Measurements from ENCODE around the gene B4GALNT2. TPM values are rescaled to one million over a fixed set of nuclear protein-coding genes. Genes with fewer than 3 reads are reported as not detected.
A peak's percentile ranks its signal among the peaks of the same experiment; 100 is the strongest.
"Not testable (repeated sequence)": the region's sequence is repeated elsewhere in the genome, so short reads cannot be mapped to it uniquely, and the experiment has no call there.

Gene B4GALNT2
- total RNA-seq, 1 donor from 2014 or later: not detected

DNA sequence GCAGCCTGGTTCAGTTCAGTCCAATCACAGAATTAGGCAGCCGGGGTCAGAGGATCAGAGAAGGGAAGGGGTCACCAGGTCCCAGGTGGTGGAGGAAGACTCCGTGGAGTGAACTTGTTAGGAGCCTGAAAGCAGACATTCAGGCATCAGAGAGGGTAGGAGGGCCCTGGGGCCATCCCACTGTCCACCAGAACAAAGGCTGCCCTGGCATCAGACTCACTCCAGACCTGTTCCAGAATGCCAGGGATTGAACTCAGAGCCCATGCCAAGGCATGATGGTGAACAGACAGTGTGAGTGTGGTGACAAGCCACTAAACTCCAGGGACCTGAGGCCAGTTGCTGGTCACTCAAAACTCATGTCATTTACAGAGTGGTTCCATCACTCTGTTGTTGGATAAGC is 37.6 kb downstream of the B4GALNT2 start:
- Mint-ChIP-seq H3K27me3 (ENCODE audit: low read depth) (peaks cover 91% of the 10 kb centered on the region), H3K36me3 (ENCODE audit: low read depth) (peaks cover 1% of the 10 kb centered on the region), H3K27ac (ENCODE audit: unreplicated experiment) (no peak overlapping the region), H3K9me3 (peaks cover 2% of the 10 kb centered on the region), H3K4me1 (no peaks in the 10 kb centered on the region), H3K4me3 (no peak overlapping the region)
- DNase-seq (ENCODE audit: low read depth, low spot score): no peak
- no peak for TF ChIP-seq CTCF (conservative IDR thresholded peaks at IDR 0.05)

DNA sequence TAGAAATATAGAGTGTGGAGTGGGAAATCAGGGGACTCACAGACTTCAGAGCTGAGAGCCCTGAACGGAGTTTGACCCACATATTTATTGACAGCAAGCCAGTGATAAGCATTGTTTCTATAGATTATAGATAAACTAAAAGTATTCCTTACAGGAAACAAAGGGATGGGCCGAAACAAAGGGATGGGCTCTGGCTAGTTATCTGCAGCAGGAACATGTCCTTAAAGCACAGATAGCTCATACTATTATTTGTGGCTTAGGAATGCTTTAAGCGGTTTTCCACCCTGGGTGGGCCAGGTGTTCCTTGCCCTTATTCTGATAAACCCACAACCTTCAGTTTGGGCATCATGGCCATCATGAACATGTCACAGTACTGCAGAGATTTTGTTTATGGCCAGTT is 38.1 kb downstream of the B4GALNT2 start:
- H3K4me3 Mint-ChIP-seq; DNase-seq (ENCODE audit: low read depth, low spot score); H3K27ac Mint-ChIP-seq (ENCODE audit: unreplicated experiment); H3K4me1 Mint-ChIP-seq; H3K36me3 Mint-ChIP-seq (ENCODE audit: low read depth); H3K9me3 Mint-ChIP-seq: not testable (repeated sequence)
- peaks cover 90% of the 10 kb centered on the region for H3K27me3 Mint-ChIP-seq (ENCODE audit: low read depth)

DNA sequence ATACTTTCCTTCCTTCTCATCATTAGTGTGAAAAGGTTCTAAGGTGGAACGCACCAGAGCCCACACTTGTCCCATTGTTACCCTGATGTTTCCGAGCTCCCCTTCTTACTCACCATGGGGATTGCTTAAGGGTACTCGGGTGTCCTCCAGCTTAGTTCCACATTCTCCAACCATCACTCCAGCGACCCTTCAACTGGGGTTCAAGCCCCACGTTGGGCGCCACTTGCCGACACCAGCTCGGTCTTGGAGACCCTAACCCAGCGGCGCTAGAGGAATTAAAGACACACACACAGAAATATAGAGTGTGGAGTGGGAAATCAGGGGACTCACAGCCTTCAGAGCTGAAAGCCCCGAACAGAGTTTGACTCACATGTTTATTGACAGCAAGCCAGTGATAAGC is 43.4 kb downstream of the B4GALNT2 start:
- H3K9me3 Mint-ChIP-seq: peaks cover 17% of the 10 kb centered on the region
- not testable (repeated sequence) for H3K27ac Mint-ChIP-seq (ENCODE audit: unreplicated experiment); H3K4me3 Mint-ChIP-seq; H3K4me1 Mint-ChIP-seq; DNase-seq (ENCODE audit: low read depth, low spot score)
- peaks cover 47% of the 10 kb centered on the region for H3K27me3 Mint-ChIP-seq (ENCODE audit: low read depth)
- peaks cover 11% of the 10 kb centered on the region for H3K36me3 Mint-ChIP-seq (ENCODE audit: low read depth)

DNA sequence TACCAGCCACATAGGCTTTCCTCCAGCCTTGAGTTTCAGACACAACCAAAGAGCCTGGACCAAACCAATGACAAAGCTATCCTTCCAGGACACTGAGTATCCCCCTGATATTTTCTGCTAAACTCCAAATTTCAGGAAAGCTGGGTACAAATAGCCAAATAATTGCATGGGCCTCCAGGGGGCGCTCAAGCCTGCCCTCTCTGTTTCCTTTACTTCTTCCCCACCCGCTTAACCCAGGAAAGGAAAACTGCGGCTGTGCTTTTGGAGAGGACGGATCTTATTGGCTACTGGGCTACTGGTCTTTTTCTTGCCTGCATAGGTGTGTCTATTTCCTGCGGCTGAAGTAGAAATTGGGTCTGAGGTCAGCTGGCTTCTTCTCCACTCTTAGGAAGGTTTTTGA is 47.7 kb downstream of the B4GALNT2 start:
- peaks cover 18% of the 10 kb centered on the region for H3K9me3 Mint-ChIP-seq
- peaks cover 15% of the 10 kb centered on the region for H3K27me3 Mint-ChIP-seq (ENCODE audit: low read depth)

DNA sequence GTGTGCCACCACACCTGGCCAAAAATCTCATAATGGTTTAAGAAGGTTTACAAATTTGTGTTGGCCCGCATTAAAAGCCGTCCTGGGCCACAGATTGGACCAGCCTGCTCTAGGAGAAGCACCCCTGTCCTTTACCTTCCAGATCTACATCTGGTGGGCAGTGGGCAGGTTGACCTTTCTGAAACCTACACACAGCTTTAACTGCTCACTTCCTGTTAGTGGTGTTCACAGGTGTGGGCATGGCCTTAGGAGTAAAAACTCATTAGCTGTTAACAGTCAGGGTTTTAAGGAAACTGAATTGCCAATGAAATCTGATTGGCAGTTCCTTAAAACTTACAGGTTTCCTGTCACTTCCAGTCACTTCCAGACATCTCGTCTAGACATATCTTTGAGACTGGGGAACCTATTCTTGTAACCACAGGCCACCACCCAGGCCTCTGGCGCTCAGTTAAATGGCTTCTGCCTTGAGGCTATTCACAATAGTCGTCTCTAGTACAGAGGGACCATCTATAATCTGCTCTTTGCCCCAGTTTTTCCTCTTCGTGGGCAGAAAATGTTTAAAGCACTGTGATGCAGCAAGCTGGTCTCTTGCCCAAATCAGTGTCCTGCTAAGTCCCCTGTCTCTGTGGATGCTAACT is 48.5 kb downstream of the B4GALNT2 start:
- Mint-ChIP-seq H3K27me3 (ENCODE audit: low read depth) (peaks cover 9% of the 10 kb centered on the region), H3K36me3 (ENCODE audit: low read depth) (peaks cover 3% of the 10 kb centered on the region), H3K27ac (ENCODE audit: unreplicated experiment) (no peak overlapping the region), H3K9me3 (peaks cover 13% of the 10 kb centered on the region), H3K4me3 (no peak overlapping the region), H3K4me1 (no peaks in the 10 kb centered on the region)
- DNase-seq (ENCODE audit: low read depth, low spot score): no peak
- no peak for TF ChIP-seq CTCF (conservative IDR thresholded peaks at IDR 0.05)

More for the DNA sequence above, 47.7 kb downstream of the B4GALNT2 start:
- peaks cover 9% of the 10 kb centered on the region for H3K36me3 Mint-ChIP-seq (ENCODE audit: low read depth)
- peak; percentile 69 for DNase-seq (ENCODE audit: low read depth, low spot score)
- peak; percentile 70 for TF ChIP-seq CTCF (conservative IDR thresholded peaks at IDR 0.05)
- no peak overlapping the region for H3K4me3 Mint-ChIP-seq
- H3K4me1 Mint-ChIP-seq: no peaks in the 10 kb centered on the region
- H3K27ac Mint-ChIP-seq (ENCODE audit: unreplicated experiment): no peak overlapping the region

GRCh38 chr17:49183341-49183740 is 50.8 kb downstream of the B4GALNT2 start:
- Mint-ChIP-seq H3K27me3 (ENCODE audit: low read depth) (peaks cover 9% of the 10 kb centered on the region), H3K4me1 (no peaks in the 10 kb centered on the region), H3K4me3 (no peak overlapping the region), H3K27ac (ENCODE audit: unreplicated experiment) (no peak overlapping the region), H3K9me3 (peaks cover 14% of the 10 kb centered on the region), H3K36me3 (ENCODE audit: low read depth) (peaks cover 6% of the 10 kb centered on the region)
- DNase-seq (ENCODE audit: low read depth, low spot score): no peak
- no peak for TF ChIP-seq CTCF (conservative IDR thresholded peaks at IDR 0.05)
